NCI-H146 treated with DMSO at 0.1 percent for 48 hours (cell line): ENCODE data around the gene DNAJB8.

Source experiments
- DNase-seq: peaks from one replicate; lab custom pipeline; 2025; ENCODE audit not compliant: unreplicated experiment; lab: John Stamatoyannopoulos, UW

DNAJB8 gene

GRCh38 chr3:128494367-128494650 is 27.6 kb upstream of the DNAJB8 start:
- no peak for DNase-seq

DNA sequence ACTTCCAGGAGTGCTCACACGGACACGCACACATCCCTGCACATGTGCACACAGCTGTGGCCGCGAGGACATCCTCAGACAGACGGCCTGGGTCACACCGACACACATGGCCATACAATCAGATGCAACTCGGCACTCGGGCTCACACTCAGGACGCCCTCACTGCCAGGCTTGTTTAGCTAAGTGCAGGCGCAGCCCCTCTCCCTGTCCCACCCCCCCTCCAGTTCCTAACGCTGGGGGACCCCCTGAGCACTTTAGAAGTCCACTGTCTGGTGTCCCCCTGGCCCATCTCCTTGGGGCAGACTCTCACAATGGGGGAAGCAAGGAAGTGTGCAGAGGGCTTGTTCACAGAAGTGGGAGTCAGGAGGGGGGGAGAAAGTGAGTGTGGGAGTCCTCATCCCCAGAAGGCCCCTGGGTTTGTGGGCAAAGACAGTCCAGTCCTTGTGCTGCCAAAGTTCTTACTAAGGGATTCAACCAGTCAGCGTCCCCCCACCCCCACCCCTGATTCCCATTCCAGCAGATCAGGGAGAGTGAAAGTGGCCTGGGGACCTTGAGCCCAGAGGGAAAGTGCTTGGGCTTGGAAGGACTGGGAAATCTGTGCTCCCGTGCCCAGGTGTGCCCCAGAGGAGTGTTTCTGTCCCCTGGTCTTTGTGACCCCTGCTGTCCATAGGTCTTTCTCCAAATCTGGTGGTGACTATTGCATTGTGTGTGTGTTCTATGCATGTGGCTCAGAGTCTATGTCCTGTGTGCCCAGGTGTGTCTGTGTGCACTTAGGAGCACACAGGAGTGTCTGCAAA is 27.1 kb upstream of the DNAJB8 start:
- no peak for DNase-seq

- DNase-seq, result peak; percentile 48
These were observed 26.2 kb upstream of the DNAJB8 start, which contains the start of gene GATA2 for GRCh38 chr3:128492671-128493569. Gene GATA2 (minus strand): TSS chr3:128493201. CDS start chr3:128487031, 6,170 bp downstream.

GRCh38 chr3:128491941-128492670 is 25.4 kb upstream of the DNAJB8 start:
- peak; percentile 30 for DNase-seq

- DNase-seq, result no peak
These were observed 24.9 kb upstream of the DNAJB8 start for GRCh38 chr3:128491691-128491940.

DNA sequence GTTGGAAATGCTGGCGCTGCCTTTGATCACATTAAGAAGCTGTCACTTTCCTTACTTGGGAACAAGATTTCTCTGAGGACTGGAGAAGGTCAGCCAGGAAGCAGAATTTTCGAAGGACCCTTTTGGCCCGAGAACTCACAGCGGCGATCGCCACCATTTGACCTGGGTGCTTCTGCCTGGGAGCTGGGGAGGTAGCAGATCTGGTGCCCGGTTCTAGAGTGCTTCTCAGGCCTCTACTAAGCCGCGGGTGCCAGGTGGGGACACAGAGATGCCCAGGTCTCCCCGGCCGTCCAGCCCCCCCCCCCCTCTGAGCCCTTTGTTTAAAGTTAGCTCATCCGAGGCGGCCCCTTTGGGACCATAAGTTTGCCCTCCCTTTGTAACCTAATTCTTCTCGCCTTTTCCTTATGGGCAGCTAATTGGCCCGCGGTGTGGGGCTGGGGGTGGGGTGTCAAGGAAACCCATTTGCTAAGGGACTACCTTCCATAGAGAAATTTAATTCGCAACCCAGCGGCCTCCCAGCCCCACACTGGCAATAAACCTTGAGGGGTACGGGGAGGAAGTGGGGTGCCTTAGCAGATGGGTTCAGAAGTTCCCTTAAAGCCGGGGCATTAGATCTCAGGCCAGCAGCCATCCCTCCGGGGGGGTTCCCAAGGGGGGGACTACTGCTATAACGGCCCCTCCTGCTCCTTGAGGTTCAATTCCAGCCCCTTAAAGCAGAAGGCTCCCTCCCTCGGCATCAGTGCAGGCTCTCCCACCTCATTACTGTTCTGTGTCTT is 24.4 kb upstream of the DNAJB8 start:
- DNase-seq, result no peak

- no peak for DNase-seq
These were observed 23.9 kb upstream of the DNAJB8 start for GRCh38 chr3:128490650-128490914.

GRCh38 chr3:128489927-128490649 is 23.4 kb upstream of the DNAJB8 start:
- peak; percentile 80 for DNase-seq

DNA sequence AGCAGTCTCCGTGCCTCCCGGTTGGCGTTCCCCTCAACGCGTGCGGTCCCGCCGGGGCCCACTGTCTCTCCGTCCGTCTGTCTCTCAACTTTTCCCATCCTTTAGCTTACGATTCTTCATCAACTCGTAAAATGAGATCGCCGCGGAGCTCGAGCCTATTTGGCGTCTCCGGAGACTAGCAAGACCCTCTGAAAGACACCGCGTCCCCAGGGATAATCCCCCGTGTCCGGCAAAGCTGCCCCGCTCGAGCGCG is 22.9 kb upstream of the DNAJB8 start:
- DNase-seq, result no peak

- peak; percentile 38 for DNase-seq
These were observed 22.4 kb upstream of the DNAJB8 start for GRCh38 chr3:128488991-128489673.

DNA sequence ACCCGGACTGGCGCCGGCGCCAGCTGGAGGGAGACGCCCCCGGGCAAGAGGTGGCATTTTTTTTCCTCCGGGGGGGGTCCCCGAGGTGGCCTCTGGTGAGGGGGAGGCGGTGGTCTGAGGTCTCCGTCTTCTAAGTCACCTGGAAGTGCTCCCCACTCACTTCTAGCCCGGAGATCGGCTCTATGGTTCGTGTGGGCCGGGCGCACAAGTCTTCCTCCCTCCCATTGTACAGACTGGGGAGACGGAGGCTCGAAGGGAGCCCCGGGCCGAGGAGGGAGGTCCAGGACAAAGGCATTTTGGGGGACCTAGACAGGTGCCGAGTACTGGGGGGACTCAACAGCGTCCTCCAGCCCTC is 21.9 kb upstream of the DNAJB8 start:
- no peak for DNase-seq

- peak; percentile 83 for DNase-seq
These were observed 21.3 kb upstream of the DNAJB8 start for GRCh38 chr3:128487813-128488635.

GRCh38 chr3:128487538-128487812 is 20.8 kb upstream of the DNAJB8 start:
- DNase-seq, result no peak

- no peak for DNase-seq
These were observed 20.2 kb upstream of the DNAJB8 start for GRCh38 chr3:128486681-128487537.

DNA sequence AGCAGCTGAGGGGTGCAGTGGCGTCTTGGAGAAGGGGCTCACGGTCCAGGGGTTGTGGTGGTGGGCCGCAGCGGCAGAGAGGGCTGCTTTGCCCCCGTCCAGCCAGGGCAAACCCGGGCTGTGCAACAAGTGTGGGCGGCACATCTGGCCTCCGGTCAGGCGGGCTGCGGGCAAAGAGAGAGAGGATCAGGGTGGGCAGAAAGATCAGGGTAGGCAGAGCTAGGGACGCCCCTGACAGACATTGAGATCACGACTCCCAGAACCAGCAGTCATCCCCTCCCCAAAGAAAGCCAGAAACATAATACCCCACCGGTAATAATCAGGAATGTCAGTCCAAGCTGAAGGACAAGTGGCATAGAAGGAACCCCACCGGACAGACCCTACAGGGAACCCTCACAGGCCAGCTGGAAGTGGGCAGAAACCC is 19.5 kb upstream of the DNAJB8 start:
- DNase-seq, result no peak

- DNase-seq, result no peak
These were observed 18.9 kb upstream of the DNAJB8 start for GRCh38 chr3:128485282-128486204.

DNA sequence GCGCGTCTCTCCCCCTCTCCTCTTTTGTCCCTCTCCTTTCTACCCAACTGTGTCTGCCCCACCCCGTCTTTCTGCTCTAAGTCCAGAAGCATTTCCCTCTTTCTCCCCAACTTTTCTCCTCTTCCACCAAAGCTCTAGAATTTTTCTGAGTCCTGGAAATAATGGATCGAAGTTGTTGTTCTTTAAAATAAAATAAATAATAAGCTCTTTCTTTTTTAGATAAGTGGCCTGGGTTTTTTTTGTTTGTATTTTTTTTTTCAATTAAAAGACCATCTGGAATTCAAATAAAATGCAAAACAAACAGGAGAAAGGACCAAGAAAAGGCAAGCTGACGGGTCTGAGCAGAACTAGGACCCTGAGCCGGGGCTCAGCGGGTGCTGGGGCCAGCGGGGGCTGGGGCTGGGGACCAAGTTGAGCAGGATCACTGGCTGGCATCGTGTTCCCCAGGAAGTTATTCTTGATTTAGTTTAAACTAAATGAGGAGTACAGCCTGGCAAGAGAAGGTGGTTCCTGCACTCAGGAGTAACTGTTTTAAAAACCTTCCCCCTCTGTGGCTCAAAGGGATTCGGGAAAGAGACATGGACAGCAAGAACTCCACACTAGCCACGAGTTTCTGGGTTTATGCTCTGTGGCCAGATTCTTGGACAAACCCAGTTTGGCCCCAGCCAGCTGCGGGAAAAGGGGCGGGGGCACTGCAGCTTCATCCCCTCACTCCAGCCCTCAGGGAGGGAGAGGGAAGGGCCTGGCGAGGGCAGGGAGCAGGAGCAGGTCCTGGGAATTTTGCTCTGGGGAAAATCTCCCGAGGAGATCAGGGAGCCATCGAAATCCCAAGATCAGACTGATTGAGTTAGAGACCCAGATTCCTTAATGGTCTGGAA is 18.0 kb upstream of the DNAJB8 start:
- DNase-seq, result no peak
